ENCODE data around the gene VRTN.
"Not testable (repeated sequence)": the region's sequence is repeated elsewhere in the genome, so short reads cannot be mapped to it uniquely, and the experiment has no call there.

Gene VRTN

DNA sequence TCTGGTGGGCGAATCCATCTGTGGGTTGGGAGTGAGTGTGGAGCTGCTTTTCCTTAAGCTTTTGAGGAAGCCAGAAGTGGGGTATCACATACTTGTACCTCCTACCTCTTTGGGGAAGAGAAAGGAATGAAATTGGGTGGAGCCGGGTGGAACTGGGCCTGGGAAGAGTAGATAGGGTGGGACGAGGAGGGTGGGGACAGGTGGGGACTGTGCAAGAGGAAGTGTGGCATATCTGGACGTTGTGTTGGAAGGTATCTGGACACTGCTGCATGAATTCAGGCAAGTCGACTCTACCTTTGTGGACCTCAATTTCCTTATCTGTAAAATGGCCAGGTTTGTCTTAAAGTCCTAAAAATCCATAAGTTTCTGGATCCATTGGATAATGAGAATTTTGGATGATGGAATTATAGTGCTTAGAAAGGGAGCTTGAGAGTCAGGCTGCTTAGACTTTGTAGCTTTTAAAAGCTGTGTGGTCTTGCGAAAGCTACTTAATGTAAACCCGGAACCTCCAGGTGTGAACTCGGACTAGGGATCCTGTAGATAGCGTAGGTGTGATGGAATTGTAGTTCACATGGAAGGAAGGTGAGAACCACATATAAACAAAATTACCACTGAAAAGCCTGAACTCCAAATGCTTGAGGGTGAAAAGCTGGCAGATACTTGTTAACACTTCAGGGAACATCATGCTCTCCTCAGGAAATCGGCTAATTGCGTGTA is 2.1 kb downstream of the VRTN start:
- no peak for DNase-seq

DNA sequence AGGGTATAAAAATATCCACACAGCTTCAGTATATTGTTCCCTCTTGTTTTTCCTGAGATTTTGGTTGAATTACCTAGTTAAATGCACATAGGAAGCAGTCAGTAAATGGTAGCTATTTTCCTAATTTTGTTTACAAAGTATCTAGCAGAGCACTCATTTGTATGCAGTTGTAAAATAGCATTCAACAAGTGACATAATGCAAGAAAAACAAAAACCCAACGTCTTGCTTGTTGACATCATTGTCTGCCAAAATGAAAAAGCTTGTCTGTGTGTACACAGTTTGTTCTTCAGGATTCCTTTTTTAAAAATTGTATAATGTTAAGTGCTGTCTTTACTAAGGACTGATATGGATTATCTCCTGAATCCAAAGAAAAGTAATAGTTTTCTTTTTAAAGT is 2.7 kb downstream of the VRTN start:
- DNase-seq: no peak

DNA sequence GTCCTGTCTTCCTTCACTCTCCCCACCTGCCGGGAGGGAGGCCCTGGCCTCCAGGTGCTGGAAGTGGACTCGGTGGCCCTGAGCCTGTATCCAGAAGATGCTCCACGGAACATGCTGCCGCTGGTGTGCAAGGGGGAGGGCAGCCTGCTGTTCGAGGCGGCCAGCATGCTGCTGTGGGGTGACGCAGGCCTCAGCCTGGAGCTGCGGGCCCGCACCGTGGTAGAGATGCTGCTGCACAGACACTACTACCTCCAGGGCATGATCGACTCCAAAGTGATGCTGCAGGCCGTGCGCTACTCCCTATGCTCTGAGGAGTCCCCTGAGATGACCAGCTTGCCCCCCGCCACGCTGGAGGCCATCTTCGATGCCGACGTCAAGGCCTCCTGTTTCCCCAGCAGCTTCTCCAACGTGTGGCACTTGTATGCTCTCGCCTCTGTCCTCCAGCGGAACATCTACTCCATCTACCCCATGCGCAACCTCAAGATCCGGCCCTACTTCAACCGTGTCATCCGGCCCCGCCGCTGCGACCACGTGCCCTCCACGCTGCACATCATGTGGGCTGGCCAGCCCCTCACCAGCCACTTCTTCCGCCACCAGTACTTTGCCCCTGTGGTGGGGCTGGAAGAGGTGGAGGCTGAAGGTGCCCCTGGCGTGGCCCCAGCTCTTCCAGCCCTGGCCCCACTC is 8.8 kb downstream of the VRTN start:
- DNase-seq: no peak

DNA sequence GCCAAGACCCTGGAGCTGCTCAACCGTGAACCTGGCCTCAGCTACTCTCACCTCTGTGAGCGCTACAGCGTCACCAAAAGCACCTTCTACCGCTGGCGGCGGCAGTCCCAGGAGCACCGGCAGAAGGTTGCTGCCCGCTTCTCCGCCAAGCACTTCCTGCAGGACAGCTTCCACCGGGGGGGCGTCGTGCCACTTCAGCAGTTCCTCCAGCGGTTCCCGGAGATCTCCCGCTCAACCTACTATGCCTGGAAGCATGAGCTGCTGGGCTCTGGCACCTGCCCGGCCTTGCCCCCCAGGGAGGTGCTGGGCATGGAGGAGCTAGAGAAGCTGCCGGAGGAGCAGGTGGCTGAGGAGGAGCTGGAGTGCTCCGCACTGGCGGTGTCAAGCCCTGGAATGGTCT is 9.3 kb downstream of the VRTN start:
- no peak for DNase-seq

DNA sequence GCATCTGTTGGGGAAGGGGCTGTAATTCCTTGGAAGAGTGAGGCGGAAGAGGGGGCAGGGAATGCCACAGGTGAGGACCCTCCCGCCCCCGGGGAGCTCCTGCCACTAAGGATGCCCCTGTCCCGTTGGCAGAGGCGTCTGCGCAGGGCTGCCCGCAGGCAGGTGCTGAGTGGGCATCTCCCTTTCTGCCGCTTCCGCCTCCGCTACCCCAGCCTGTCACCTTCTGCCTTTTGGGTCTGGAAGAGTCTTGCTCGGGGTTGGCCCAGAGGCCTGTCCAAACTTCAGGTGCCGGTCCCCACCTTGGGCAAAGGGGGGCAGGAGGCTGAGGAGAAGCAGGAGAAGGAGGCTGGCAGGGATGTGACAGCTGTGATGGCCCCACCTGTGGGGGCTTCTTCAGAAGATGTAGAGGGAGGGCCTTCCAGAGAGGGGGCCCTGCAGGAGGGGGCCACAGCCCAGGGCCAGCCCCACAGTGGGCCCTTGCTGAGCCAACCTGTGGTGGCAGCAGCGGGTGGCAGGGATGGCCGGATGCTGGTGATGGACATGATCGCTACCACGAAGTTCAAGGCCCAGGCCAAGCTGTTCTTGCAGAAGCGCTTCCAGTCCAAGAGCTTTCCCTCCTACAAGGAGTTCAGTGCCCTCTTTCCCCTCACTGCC is 10.0 kb downstream of the VRTN start:
- no peak for DNase-seq

DNA sequence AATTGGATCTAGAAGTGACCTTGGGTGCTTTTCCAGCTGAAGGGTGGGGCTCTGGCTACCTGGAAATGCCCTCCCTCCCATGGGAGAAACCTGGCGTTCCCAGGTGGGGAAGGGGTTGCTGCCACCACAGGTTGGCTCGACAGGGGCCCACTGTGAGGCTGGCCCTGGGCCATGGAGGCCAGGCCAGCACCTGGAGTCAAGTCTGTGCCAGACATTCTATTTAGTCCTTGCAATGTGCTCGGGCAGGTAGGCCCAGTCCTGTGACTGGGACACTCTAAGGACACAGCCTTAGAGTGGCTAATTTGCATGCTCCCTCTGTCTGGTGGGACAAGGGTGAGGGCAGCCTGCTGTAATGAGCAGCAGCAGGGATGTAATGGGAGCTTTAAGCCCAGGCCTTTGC is 11.9 kb downstream of the VRTN start:
- DNase-seq: no peak

DNA sequence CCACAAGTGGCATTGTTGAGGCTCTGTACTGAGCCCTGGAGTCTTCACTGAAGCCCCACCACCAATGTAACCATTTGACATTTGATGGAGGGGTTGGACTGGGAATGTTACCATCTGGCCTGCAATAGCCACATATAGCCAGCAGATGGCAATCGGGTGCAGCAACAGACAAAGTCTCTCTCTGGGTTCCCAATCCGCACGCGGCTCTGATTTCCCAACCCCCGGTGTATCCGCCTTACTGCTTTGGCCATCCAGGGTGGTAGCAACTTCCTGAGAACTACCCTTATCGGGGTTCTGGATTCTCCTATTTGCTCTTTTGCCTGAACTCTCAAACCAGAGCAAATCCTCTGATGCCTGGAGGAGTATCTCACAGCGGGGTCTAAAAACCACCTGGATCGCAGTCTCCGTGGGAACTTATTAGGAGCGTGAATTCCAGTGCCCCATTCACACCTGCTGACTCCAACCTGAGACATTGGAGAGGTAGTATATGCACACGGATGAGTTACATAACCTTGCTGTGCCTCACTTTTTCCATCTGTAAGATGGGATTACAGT is 14.2 kb downstream of the VRTN start:
- DNase-seq: peak; percentile 20

DNA sequence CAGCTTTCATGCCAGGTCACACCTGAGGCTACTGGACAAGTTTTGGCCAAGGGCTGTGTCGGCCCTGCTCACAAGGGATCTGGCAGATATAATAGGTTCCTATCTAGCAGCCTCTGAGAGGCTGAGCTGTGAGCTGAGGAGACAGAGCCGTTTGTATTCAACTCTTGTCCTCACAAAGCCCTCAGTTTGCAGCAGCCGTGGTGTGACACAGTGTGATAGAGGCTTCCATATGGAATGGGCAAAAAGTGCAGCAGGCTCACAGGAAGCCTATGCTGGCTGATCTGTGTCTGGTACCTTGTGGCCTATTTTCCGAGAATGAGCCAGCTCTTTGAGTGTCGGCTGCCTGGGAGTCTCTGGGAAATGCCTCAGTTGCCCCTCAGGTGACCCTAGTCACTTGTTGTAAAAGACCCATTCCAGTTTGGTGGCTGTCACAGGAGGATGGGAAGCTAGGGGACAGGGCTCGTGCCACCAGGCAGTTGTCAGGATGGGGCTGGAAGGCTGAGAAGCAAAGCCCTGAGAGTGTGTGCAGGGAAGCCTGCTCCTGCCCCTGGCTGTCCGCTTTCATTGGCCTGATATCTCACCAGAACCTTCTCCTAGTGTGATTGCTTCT is 16.1 kb downstream of the VRTN start:
- no peak for DNase-seq

DNA sequence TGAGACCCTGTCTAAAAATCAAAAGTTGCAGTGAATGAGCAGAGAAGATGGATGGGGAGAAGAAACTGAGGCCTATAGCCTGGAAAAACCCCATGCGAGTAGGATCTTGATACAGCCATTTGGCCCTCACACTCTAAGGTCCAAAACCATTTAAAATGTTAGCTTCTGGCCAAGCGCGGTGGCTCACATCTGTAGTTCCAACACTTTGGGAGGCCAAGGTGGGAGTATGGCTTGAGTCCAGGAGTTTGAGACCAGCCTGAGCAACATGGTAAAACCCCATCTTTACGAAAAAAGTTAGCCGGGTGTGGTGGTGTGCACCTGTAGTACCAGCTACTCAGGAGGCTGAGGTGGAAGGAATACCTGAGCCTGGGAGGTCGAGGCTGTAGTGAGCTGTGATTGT is 19.8 kb downstream of the VRTN start:
- no peak for DNase-seq

DNA sequence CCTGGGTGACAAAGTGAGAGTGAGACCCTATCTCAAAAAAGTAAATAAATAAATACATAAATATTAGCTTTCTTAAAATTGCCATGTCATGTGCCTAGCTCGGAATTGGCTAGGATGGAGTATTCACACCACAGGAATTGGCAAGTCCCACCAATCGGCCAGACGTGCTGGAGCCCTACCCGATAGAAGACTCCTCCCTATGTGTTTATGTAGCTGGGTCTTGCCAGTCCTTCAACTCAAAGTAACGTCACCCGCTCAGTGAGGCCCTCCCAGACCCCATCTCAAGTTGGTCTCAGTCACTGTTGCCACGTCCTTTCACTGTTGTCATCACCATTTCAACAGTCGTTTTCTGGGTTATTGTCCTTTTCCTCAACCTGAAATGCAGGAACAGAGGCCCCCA is 20.2 kb downstream of the VRTN start:
- no peak for DNase-seq

DNA sequence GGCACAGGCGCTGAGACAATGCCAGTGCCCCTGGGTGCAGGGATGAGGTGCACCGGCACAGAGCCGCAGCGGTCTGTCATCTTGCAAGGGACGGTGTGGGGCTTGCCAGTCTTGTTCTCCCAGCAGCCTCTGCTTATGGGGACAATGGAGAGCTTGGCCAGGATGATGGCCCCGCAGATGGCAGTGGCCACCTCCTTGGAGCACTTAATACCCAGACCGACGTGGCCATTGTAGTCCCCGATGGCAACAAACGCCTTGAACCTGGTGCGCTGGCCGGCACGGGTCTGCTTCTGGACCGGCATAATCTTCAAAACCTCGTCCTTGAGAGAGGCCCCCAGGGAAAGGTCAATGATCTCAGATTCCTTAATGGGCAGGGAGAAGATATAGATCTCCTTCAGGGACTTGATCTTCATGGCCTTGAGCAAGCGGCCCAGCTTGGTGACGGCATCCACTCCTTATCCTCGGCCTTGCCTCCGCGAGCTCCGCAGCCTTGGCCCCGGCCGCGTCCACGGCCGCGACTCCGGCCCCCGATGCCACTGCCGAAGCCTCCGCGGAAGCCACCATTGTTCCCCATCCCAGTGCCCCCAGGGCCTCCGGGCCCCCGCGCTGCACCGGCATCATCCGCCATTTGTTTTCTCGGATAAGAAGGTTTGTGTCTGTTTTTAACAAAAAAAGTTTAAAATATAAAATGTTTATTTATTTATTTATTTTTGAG is 29.9 kb downstream of the VRTN start:
- no peak for DNase-seq

DNA sequence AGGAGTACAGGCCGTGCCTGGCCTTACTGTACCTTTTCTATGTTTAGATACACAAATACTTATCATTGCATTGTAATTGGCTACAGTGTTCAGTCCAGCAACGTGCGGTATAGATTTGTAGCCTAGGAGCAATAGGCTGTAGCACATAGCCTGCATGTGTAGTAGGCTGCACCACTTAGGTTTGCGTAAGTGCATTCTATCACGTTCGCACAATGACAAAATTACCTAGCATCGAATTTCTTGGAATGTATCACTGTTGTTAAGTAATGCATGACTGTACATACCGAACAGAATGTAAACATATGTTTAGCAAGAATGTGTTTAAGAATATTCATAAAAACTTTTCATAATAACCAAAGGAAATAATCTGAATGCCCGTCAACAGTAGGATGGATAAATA is 31.9 kb downstream of the VRTN start:
- DNase-seq: no peak

DNA sequence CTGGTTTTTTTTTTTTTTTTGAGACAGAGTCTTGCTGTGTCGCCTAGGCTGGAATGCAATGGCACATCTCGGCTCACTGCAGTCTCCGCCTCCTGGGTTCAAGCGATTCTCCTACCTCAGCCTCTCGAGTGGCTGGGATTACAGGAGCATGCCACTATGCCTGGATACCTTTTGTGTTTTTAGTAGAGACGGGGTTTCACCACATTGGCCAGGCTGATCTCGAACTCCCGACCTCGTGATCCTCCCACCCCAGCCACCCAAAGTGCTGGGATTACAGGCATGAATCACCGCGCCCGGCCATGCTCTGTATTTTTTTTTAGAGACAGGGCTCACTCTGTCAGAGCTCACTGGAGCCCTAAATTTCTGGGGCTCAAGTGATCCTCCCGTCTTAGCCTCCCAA is 32.6 kb downstream of the VRTN start:
- no peak for DNase-seq

DNA sequence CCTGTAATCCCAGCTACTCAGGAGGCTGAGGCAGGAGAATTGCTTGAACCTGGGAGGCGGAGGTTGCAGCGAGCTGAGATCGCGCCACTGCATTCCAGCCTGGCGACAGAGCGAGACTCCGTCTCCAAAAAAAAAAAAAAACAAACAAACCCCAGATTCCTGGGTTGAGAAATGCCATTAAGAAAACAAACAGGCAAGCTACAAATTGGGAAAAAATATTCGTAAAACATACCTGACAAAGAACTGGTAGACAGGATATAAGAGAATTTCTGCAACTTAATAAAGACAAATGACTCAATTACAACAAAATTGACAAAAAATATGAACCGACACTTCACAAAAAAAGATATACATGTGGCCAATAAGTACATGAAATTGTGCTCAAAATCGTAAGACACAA is 33.3 kb downstream of the VRTN start:
- not testable (repeated sequence) for DNase-seq

DNA sequence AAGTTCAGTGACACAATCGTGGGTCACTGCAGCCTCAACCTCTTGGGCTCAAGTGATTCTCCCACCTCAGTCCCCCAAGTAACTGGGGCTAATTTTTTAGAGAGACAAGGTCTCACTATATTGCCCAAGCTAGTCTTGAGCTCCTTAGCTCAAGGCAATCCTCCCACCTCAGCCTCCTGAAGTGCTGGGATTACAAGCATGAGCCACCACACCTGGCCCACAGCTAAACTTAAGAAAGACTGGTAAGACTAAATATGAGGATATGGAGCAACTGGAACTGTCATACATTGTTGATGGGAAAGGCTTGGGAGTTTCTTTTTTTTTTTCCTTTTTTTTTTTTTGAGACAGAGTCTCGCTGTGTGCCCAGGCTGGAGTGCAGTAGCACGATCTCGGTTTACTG is 34.0 kb downstream of the VRTN start:
- no peak for DNase-seq

DNA sequence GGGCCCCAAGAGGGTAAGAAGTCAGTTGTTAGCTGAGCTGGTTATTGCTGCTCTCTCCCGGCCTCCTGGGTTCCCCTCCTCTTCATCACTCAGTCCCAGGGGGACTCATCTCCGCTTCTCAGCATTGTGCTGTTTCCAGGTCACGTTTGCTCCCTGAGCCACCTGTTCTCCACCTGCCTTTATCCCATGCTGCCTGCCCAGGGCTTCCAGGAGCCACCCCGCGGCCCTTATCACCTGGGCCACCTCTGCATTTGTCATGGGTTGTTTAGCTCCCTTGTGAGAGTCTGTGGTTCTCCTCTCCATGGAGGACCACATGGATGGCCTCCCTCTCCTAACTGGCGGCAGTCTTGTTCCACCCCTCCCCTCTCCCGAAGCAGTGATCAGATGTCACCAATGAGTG is 41.7 kb downstream of the VRTN start:
- no peak for DNase-seq

DNA sequence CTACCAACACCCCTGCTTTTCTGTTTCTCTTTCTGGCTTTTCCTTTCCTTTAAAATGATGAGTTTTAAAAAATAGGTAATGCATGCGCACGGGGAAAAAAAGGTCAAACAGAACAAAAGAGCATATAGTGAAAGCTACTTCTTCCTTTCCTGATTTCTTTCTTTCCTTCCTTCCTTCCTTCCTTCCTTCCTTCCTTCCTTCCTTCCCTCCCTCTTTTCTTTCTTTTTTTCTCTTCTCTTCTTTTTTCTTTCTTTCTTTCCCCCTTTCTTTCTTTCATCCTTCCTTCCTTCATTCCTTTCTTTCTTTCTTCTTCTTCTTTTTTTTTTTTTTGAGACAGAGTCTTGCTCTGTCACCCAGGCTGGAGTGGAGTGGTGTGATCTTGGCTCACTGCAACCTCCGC is 42.2 kb downstream of the VRTN start:
- DNase-seq: not testable (repeated sequence)

DNA sequence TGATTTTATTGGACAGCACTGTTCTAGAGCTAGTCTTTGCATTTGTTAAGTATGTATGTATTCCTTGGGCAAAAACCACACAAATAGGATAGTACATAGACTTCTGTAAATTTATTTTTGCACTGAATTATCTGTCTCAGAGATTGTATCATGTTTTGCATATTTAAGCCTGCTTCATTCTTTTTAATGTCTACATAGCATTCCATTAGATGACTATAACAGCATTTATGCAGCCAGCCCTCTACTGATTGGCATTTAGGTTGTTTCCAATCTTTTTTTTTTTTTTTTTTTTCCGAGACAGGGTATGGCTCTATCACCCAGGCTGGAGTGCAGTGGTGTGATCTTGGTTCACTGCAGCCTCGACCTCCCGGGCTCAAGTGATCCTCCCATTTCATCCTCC is 43.2 kb downstream of the VRTN start:
- no peak for DNase-seq

DNA sequence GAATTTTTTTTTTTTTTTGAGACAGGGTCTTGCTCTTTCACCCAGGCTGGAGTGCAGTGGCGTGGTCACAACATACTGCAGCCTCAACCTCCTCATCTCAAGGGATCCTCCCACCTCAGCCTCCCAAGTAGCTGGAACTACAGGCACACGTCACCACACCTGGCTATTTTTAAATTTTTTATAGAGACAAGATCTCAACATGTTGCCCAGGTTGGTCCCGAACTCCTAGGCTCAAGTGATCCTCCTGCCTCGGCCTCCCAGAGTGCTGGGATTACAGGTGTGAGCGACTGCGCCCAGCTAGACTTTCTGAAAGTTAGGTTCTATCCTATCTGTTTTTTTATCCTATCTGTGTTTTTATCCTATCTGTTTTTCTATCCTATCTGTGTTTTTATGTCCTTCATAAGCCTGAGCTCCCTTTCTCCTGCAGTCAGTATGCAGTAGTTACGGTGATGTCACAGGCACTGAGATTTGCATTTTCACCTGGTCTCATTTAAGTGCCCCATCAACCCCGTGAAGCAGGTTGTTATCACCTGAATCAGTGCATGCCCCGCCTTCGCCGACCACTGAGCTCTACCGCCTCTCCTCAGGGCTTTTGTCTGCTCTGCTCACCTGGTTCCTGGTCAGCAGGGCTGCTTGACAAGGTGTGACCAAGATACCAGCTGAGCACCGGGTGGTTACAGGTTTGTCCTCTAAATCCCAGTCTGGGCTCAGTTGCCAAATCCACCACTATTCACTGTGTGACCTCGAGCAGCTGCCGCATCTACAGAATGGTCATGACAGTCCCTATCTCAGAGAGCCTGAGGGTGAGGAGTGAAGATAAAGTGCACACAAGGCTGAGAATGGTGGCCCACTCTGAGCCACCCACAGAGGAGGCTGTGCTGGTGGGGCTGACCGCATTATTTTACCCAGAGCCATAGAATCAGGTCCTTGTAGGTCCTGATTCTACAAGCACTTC is 44.6 kb downstream of the VRTN start:
- DNase-seq: no peak

DNA sequence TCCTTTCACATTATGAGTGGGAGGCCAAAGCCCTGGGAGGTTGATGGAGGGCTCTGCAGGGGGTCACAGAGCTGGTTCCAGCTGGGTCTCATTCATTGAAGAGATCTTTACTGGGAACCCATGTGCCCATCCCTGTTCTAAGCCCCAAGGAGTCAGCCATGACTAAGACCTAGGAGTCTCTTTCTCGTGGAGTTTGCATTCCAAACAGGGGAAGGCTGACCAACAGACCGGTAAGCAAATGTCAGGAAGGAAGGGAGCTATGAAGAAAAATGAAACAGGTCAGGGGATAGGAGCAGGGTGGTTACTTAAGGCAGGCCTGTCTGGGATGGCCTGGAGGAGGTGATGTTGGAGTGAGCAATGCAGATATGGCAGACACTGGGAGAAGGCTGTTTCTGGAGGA is 46.3 kb downstream of the VRTN start:
- no peak for DNase-seq

DNA sequence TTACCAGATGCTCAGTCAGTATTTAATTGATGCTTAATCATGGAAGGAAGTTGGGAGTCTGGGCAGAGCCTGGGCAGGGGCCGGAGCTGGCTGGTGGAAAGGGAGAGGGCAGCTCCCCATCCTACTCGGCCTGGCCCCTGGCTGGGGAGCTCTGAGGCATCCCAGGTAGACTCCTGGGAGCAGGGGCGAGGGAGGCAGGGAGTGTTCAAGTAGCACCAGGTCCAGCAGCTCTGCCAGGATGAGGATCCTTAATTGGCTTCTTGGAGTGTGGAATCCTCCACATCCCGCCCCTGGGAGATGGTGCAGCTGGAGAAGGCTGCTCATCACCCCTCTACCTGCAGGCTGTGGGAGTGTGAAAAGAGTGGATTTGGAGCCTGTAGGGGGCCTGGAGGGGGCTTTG is 46.8 kb downstream of the VRTN start:
- no peak for DNase-seq

All from NCI-H774 (cell line).